Measurements from ENCODE around the gene KLLN. TPM values are rescaled to one million over a fixed set of nuclear protein-coding genes. Genes with fewer than 3 reads are reported as not detected.

KLLN gene
- total and polyA plus RNA-seq, 9 of the 15 experiments (the other 6 are each of a cell fraction or from before 2014, with no cell fraction given) = 0.07 to 0.40 (median 0.25) TPM

DNA sequence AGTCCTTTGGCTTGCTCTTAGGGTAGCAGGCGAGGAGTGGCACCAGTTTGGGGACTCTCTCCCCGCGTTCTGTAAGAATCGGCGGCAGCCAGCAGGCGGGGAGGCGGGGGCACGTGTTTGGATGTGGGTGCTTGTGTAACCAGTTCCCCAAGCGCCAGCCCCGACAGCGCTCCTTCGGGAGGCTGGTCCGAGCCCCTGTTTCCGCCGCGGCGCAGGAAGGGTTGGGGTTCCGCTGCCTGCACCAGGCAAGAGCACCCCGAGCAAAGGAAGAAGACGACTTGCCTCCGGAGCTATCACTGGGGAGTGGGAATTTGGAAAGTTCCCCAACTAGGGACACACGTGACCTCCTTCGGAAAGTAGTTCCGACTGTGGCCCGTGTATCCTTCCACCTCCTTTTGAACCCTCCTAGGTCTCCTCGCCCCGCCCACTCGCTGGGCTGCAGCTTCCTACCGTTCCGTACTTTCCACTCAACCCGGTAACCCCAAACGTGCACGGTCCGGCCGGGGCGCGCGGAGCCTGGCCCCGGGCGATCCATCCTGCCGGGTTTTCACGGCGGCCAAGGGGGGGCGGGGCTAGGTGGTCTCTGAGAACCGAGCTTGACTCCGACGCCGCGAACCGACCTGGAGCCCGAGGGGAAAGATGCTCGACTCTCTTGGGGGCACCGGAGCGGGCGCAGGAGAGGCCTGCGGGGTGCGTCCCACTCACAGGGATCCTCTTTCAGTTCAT is 1.2 kb downstream of the KLLN start (continued):
- TF ChIP-seq, protein P1, sequence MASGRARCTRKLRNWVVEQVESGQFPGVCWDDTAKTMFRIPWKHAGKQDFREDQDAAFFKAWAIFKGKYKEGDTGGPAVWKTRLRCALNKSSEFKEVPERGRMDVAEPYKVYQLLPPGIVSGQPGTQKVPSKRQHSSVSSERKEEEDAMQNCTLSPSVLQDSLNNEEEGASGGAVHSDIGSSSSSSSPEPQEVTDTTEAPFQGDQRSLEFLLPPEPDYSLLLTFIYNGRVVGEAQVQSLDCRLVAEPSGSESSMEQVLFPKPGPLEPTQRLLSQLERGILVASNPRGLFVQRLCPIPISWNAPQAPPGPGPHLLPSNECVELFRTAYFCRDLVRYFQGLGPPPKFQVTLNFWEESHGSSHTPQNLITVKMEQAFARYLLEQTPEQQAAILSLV (tag; IDR thresholded peaks at IDR 0.05) = no peak
- TF ChIP-seq KDM5B (IDR thresholded peaks at IDR 0.05; ENCODE audit: insufficient replicate concordance, low read depth, low read length) (peak; percentile 73), ZNF785 (CRISPR knock-in tag; IDR thresholded peaks at IDR 0.05) (no peak), ZNF224 (CRISPR knock-in tag; IDR thresholded peaks at IDR 0.05) (no peak), PHF20 (IDR thresholded peaks at IDR 0.05; ENCODE audit: partially characterized antibody) (peak; percentile 11), ZNF133 (CRISPR knock-in tag; IDR thresholded peaks at IDR 0.05) (no peak), ATF7 (IDR thresholded peaks at IDR 0.05) (peak; percentile 40), ZC3H4 (CRISPR knock-in tag; IDR thresholded peaks at IDR 0.05; ENCODE audit: borderline replicate concordance) (no peak), ZNF696 (CRISPR knock-in tag; conservative IDR thresholded peaks at IDR 0.05) (no peak), HMGN3 (IDR thresholded peaks at IDR 0.05; ENCODE audit: borderline replicate concordance, extremely low read depth, insufficient read length, low read depth, low read length) (peak; percentile 56), CBFA2T2 (conservative IDR thresholded peaks at IDR 0.05) (peak; percentile 52; the same call in 1 of the 2 replicates), ZNF174 (CRISPR knock-in tag; IDR thresholded peaks at IDR 0.05) (no peak), ZNF444 (CRISPR knock-in tag; IDR thresholded peaks at IDR 0.05) (no peak), TCF3 (CRISPR knock-in tag; IDR thresholded peaks at IDR 0.05) (0 out of 2 replicates have a peak, but pooled peaks have one; percentile 3), ZNF561 (CRISPR knock-in tag; conservative IDR thresholded peaks at IDR 0.05) (no peak)
- TF ChIP-seq, protein P2, sequence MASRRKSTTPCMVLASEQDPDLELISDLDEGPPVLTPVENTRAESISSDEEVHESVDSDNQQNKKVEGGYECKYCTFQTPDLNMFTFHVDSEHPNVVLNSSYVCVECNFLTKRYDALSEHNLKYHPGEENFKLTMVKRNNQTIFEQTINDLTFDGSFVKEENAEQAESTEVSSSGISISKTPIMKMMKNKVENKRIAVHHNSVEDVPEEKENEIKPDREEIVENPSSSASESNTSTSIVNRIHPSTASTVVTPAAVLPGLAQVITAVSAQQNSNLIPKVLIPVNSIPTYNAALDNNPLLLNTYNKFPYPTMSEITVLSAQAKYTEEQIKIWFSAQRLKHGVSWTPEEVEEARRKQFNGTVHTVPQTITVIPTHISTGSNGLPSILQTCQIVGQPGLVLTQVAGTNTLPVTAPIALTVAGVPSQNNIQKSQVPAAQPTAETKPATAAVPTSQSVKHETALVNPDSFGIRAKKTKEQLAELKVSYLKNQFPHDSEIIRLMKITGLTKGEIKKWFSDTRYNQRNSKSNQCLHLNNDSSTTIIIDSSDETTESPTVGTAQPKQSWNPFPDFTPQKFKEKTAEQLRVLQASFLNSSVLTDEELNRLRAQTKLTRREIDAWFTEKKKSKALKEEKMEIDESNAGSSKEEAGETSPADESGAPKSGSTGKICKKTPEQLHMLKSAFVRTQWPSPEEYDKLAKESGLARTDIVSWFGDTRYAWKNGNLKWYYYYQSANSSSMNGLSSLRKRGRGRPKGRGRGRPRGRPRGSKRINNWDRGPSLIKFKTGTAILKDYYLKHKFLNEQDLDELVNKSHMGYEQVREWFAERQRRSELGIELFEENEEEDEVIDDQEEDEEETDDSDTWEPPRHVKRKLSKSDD (conservative IDR thresholded peaks at IDR 0.05; ENCODE audit: low read length) = no peak
- TF ChIP-seq, protein P3, sequence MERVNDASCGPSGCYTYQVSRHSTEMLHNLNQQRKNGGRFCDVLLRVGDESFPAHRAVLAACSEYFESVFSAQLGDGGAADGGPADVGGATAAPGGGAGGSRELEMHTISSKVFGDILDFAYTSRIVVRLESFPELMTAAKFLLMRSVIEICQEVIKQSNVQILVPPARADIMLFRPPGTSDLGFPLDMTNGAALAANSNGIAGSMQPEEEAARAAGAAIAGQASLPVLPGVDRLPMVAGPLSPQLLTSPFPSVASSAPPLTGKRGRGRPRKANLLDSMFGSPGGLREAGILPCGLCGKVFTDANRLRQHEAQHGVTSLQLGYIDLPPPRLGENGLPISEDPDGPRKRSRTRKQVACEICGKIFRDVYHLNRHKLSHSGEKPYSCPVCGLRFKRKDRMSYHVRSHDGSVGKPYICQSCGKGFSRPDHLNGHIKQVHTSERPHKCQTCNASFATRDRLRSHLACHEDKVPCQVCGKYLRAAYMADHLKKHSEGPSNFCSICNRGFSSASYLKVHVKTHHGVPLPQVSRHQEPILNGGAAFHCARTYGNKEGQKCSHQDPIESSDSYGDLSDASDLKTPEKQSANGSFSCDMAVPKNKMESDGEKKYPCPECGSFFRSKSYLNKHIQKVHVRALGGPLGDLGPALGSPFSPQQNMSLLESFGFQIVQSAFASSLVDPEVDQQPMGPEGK (CRISPR knock-in tag; IDR thresholded peaks at IDR 0.05; ENCODE audit: borderline replicate concordance) = no peak
- TF ChIP-seq, protein P4, sequence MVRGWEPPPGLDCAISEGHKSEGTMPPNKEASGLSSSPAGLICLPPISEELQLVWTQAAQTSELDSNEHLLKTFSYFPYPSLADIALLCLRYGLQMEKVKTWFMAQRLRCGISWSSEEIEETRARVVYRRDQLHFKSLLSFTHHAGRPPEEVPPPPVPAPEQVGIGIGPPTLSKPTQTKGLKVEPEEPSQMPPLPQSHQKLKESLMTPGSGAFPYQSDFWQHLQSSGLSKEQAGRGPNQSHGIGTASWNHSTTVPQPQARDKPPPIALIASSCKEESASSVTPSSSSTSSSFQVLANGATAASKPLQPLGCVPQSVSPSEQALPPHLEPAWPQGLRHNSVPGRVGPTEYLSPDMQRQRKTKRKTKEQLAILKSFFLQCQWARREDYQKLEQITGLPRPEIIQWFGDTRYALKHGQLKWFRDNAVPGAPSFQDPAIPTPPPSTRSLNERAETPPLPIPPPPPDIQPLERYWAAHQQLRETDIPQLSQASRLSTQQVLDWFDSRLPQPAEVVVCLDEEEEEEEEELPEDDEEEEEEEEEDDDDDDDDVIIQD (CRISPR knock-in tag; IDR thresholded peaks at IDR 0.05) = peak; percentile 69; the same call in 1 of the 2 replicates
- TF ChIP-seq, protein P5, sequence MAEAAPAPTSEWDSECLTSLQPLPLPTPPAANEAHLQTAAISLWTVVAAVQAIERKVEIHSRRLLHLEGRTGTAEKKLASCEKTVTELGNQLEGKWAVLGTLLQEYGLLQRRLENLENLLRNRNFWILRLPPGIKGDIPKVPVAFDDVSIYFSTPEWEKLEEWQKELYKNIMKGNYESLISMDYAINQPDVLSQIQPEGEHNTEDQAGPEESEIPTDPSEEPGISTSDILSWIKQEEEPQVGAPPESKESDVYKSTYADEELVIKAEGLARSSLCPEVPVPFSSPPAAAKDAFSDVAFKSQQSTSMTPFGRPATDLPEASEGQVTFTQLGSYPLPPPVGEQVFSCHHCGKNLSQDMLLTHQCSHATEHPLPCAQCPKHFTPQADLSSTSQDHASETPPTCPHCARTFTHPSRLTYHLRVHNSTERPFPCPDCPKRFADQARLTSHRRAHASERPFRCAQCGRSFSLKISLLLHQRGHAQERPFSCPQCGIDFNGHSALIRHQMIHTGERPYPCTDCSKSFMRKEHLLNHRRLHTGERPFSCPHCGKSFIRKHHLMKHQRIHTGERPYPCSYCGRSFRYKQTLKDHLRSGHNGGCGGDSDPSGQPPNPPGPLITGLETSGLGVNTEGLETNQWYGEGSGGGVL (CRISPR knock-in tag; IDR thresholded peaks at IDR 0.05) = no peak
